Putamen (tissue), 1 donor: Measurements from ENCODE around the gene ANK3.
"Not testable (repeated sequence)": the region's sequence is repeated elsewhere in the genome, so short reads cannot be mapped to it uniquely, and the experiment has no call there.

Source experiments
- DNase-seq: peaks from one replicate; pipeline ENCODE4 v3.0.0-alpha.2; 2016; ENCODE audit warnings: low spot score

Gene ANK3

DNA sequence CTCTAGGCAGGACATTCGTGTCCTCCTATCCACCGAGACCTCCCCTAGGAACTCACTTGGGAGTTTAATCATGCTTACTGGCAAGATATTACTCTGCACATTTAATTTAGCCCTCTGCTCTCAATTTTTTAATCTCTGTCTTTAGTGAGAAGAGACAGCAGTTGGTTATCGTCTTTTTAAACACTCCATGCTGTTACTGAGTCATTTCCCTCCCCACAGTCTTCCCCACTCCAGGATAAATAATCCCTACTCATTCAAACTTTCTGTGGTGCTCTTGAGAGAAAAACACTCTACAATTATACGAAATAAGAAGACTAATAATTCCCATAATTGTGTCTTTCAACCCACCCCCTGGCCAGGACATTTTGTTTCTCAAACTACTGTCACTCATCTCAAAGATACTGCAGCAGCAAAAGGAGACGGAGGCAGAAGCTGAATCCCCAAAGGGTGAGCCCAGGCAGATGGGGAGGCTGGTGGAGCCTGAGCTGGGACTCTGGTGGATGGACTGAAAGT lies 84.2 kb downstream of the ANK3 start:
- no peak for DNase-seq

GRCh38 chr10:60304829-60305379 lies 84.8 kb downstream of the ANK3 start:
- DNase-seq, result no peak

DNA sequence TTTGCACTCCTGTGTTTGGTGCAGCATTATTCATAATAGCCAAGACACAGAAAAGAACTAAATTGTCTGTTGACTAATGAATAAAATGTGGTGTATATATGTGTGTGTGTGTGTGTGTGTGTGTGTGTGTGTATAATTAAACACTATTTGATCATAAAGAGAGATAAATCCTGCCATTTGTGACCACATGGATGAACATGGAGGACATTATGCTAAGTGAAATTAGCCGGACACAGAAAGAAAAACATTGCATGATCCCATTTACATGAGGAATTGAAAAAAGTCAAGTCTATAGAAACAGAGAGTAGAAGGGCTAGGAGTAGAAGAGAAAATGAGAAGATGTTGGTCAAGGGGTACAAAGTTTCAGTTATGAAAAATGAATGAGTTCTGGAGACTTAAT lies 85.9 kb downstream of the ANK3 start:
- DNase-seq, result no peak

GRCh38 chr10:60299961-60300883 lies 89.5 kb downstream of the ANK3 start:
- no peak for DNase-seq

GRCh38 chr10:60299390-60299778 lies 90.3 kb downstream of the ANK3 start:
- no peak for DNase-seq

- no peak for DNase-seq
These were observed 91.0 kb downstream of the ANK3 start for GRCh38 chr10:60298408-60299389.

DNA sequence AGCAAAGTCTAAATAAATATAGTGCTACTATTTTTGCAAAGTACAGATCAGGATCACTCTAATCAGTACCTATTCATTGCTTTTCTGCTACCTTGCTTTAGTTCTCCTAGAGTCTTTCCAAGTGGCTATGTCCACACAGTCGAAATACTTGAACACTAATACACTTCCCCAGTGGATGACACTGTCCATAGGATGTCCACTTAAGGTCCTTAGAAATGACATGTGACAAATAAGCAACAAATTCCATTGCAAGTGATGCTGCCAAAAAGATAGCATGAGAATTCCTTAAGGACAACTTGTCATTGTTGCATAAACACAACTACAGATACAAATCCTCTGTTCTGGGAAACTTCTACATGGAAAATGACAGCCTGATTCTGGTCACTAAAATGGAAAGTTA lies 93.6 kb downstream of the ANK3 start:
- DNase-seq, result no peak

GRCh38 chr10:60295028-60295937 lies 94.4 kb downstream of the ANK3 start:
- DNase-seq, result no peak

GRCh38 chr10:60293581-60294175 lies 96.0 kb downstream of the ANK3 start:
- no peak for DNase-seq

- DNase-seq, result no peak
These were observed 96.7 kb downstream of the ANK3 start for GRCh38 chr10:60292998-60293397.

- DNase-seq, result not testable (repeated sequence)
These were observed 97.1 kb downstream of the ANK3 start for GRCh38 chr10:60292536-60292935.

GRCh38 chr10:60291344-60291930 lies 98.2 kb downstream of the ANK3 start:
- DNase-seq, result peak; percentile 63

GRCh38 chr10:60290558-60290957 lies 99.1 kb downstream of the ANK3 start:
- no peak for DNase-seq

DNA sequence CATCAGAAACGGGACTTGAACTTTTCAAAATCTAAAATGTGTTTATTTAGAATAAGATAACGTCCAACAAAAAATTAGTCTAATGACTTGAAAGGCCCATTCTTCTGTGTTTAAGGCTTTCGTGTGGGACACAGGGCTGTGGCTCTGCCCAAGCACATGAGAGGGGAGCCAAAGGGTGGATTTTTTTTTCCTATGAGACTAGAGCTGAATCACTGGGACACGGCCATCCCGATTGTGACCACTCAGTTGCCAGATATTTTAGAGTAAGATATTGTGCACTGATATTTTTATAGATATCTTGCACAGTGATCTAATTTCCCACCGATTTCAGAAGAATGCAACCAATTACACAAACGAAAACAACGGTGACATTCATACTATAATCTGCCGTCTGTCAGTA lies 99.9 kb downstream of the ANK3 start:
- no peak for DNase-seq

- no peak for DNase-seq
These were observed 101.4 kb downstream of the ANK3 start for GRCh38 chr10:60288256-60288655.

DNA sequence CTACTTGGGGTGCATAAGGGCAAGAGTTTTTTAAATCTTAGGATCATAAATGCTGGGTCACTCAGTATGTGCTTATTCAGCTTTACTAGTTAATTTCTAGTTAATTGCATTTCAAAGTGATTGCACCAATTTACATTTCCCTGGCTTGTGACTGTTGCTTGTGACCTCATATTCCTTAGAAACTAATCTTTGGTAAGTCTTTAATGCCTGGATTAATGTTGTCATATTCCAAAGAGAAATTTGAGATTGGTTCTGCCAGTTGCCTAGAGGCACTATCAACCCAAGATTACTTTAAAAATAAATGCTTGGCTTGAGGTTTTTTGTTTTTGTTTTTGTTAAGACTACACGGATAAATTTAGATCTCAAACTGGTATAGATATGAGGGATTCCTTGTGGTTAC lies 103.1 kb downstream of the ANK3 start:
- no peak for DNase-seq

- no peak for DNase-seq
These were observed 106.3 kb downstream of the ANK3 start for GRCh38 chr10:60283397-60283796.

GRCh38 chr10:60282771-60283353 lies 106.8 kb downstream of the ANK3 start:
- no peak for DNase-seq

DNA sequence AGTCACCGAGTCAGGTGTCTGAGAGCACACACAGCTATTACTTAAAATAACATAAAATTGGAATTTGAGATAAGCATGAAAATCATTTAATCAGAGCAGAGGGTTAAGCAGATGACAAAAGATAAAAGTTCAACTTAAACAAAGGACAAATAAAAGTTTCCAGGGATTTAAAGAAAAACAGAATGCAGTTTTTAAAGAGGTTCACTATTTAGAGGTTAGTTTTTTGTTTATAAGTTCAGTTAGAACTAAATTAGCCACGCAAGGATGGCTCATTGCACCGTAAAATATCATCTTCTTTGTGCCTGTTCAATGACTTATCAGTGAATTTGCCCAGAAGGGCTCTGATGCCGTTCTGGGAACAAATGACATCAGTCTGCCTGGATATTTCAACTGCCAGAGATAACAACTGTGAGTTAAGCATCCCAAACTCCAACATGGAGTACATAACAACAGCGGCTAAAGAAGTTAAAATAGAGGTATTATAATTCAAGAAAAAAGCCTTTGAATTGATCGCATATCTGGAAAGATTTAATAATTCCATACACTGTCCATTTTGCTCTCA lies 107.8 kb downstream of the ANK3 start:
- no peak for DNase-seq

DNA sequence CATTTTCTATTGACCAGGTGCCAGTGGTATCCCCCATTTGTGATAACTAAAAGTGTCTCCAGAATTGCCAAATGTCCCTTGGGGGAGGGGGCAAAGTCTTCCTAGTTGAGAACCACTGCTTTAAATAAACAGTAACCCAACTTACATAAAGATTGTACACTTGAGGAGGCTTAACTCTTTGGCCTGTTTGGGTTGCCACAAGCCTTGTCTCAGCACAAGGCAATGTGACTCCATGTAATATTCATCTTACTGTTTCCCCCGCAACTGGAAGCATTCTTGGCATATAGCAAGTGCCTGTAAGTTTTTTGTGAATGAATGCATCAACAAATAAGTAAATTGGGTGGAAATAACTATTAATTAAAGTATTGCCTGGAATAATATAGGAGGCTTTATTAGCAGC lies 108.3 kb downstream of the ANK3 start:
- no peak for DNase-seq
